A673 (cell line): ENCODE data around the gene SULT1E1.

Source experiments
- CTCF ChIP-seq: fragments of 300-800, 200-600 bp; sonication (generic); conservative IDR thresholded peaks from 2 replicates; pipeline ENCODE4 v1.5.1; 2017; ENCODE audit warnings: low read depth, mild to moderate bottlenecking, antibody characterized with exemption, low read length, moderate library complexity, mixed read lengths
- EZH2 ChIP-seq: fragments of 200-600 bp; sonication (generic); IDR thresholded peaks from 2 replicates; pipeline ENCODE4 v1.6.1; 2017; ENCODE audit warnings: borderline replicate concordance, low read depth, mild to moderate bottlenecking, mixed read lengths, antibody characterized with exemption, low read length; ENCODE audit not compliant: poor library complexity, severe bottlenecking

DNA sequence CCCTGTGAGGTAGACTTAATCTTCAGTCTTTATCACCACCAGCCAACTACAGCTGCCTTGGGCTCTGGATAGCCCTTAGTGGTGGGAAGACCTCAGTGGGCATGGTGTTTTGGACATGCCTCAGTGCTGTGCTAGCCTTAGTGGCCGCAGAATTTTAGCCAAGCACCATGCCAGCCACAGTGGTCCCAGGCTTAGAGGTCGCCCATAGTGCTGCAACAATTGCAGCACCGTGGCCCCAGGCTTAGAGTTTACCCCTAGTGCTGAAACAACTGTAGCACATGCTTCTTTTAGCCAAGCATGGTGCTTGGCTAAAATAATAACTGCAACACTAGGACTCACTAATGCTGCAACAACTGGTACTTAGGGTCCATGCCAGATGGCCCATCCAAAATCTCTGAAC lies 60.6 kb downstream of the SULT1E1 start:
- TF ChIP-seq CTCF = no peak
- TF ChIP-seq EZH2 = no peak
